Measurements from ENCODE around the gene GNB5. TPM values are rescaled to one million over a fixed set of nuclear protein-coding genes. Genes with fewer than 3 reads are reported as not detected.

GNB5 gene
- total RNA-seq, 2 donors from 2014 or later = 30.1 to 38.5 TPM

- no peak overlapping the region for H3K27ac ChIP-seq
- no peak for DNase-seq (ENCODE audit: low spot score)
- H3K36me3 ChIP-seq = peaks cover 6% of the 10 kb centered on the region
- H3K27me3 ChIP-seq = no peaks in the 10 kb centered on the region
- TF ChIP-seq CTCF (IDR thresholded peaks at IDR 0.05) = no peak
- no peaks in the 10 kb centered on the region for H3K4me1 ChIP-seq
- H3K4me3 ChIP-seq = no peak overlapping the region
- H3K9me3 ChIP-seq = no peaks in the 10 kb centered on the region
Measured at GRCh38 chr15:52204657-52205056, 13.5 kb upstream of the GNB5 start.

GRCh38 chr15:52200831-52201365, 9.7 kb upstream of the GNB5 start:
- H3K27me3 ChIP-seq = no peaks in the 10 kb centered on the region
- H3K4me1 ChIP-seq = no peaks in the 10 kb centered on the region
- no peak for DNase-seq (ENCODE audit: low spot score)
- TF ChIP-seq CTCF (IDR thresholded peaks at IDR 0.05) = no peak
- peaks cover 6% of the 10 kb centered on the region for H3K36me3 ChIP-seq
- H3K4me3 ChIP-seq = no peak overlapping the region
- no peak overlapping the region for H3K27ac ChIP-seq
- no peaks in the 10 kb centered on the region for H3K9me3 ChIP-seq

GRCh38 chr15:52199271-52199670, 8.1 kb upstream of the GNB5 start:
- Histone ChIP-seq H3K4me3 (no peak overlapping the region), H3K27me3 (no peaks in the 10 kb centered on the region), H3K27ac (no peak overlapping the region), H3K9me3 (no peaks in the 10 kb centered on the region), H3K36me3 (no peaks in the 10 kb centered on the region), H3K4me1 (no peaks in the 10 kb centered on the region)
- no peak for DNase-seq (ENCODE audit: low spot score)
- TF ChIP-seq CTCF (IDR thresholded peaks at IDR 0.05) = no peak

- Histone ChIP-seq H3K4me1 (no peaks in the 10 kb centered on the region), H3K9me3 (no peaks in the 10 kb centered on the region), H3K27me3 (no peaks in the 10 kb centered on the region), H3K36me3 (no peaks in the 10 kb centered on the region), H3K27ac (no peak overlapping the region), H3K4me3 (no peak overlapping the region)
- DNase-seq (ENCODE audit: low spot score) = no peak
- TF ChIP-seq CTCF (IDR thresholded peaks at IDR 0.05) = no peak
Measured at GRCh38 chr15:52196891-52197290, 5.7 kb upstream of the GNB5 start.

GRCh38 chr15:52193791-52194190, 2.6 kb upstream of the GNB5 start:
- H3K27me3 ChIP-seq = no peaks in the 10 kb centered on the region
- no peak for TF ChIP-seq CTCF (IDR thresholded peaks at IDR 0.05)
- H3K36me3 ChIP-seq = no peaks in the 10 kb centered on the region
- H3K4me3 ChIP-seq = no peak overlapping the region
- DNase-seq (ENCODE audit: low spot score) = no peak
- no peaks in the 10 kb centered on the region for H3K9me3 ChIP-seq
- no peaks in the 10 kb centered on the region for H3K4me1 ChIP-seq
- no peak overlapping the region for H3K27ac ChIP-seq

GRCh38 chr15:52193321-52193720, 2.1 kb upstream of the GNB5 start:
- Histone ChIP-seq H3K9me3 (no peaks in the 10 kb centered on the region), H3K4me1 (no peaks in the 10 kb centered on the region), H3K4me3 (no peak overlapping the region), H3K27me3 (no peaks in the 10 kb centered on the region), H3K36me3 (no peaks in the 10 kb centered on the region), H3K27ac (no peak overlapping the region)
- no peak for DNase-seq (ENCODE audit: low spot score)
- no peak for TF ChIP-seq CTCF (IDR thresholded peaks at IDR 0.05)
